Measurements from ENCODE around the gene PYGO2.

Gene PYGO2

DNA sequence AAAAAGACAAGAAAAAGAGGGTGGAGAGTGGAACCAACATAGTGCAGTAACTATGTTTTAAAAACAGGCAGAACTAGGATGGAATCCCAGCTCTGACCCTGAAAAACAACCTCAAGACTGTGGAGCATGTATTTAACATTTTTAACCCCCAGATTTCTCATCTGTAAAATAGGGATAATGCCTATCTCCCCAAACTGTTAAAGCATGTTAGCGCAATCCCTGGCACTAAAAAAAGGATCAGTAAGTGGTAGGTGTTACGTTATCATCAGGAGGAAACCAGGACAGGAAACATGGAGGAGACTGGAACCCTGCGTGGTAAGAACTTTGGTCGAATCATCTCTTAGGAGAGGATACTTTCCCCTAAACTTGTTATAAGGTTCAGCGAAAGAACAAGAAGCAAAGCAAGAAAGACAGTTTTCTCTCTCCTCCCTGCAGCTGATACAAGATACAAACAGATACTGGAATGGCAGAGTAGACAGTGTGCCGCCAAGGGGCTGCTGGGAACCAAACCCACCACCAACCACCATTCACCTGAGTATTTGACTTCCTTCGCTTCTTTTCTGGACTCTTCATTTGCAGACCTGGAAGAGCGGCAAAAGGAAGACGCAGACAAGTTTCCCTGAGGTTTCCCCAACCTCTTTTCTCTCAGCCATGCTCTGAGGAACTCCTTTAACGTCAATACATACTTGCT is 991 bp downstream of the PYGO2 start:
- no peak for DNase-seq (ENCODE audit: low read depth)

DNA sequence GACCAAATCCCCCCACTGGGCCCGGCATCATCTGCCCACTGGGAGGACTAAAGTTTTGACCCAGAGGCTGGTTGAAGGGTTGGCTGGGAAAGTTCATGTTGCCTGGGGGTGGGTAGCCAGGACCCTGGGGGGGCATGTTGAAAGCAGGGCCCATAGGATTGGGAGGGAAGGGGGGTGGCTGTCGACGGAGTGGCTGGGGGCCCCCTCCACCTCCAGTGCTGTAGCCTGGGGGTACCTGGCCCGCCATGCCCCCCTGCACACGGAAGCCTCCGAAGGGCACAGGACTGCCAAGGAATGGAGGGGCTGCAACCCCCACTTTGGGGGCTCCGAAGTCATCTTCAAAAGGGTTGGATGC is 2.2 kb downstream of the PYGO2 start:
- no peak for DNase-seq (ENCODE audit: low read depth)

DNA sequence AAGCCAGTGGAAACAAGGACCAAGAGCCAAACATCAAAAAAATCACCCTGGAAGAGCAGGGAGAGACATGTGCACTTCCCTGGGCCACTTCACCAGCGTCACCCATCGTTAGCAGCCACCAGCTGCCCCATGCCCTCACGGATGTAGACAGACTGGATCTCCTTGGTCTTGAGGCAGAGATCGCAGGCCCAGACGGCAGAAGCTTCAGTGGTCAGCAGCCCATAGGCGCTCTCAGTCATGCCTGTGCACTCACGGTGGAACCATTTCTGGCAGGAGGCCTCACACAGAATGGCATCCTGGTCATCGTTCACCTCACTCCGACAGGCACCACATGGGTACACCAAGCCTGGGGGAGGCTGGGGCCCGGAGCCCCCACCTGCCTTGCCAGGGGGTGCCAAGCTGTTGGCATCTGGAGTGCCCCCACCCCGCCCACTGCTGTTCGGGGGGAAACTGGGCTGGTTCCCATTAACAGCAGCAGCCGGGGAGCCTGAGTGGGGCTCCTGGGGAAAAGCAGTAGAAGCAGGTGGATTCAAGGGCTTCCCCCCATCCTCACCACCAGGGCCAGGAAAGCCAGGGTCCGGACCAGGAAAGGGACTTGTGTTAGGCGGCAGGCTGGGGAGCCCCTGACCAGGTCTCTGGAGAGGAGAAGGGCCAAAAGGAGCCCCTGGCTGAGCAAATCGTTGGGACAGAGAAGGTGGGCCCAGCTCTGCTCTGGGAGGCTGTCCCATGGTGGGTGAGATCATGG is 2.7 kb downstream of the PYGO2 start:
- no peak for DNase-seq (ENCODE audit: low read depth)

DNA sequence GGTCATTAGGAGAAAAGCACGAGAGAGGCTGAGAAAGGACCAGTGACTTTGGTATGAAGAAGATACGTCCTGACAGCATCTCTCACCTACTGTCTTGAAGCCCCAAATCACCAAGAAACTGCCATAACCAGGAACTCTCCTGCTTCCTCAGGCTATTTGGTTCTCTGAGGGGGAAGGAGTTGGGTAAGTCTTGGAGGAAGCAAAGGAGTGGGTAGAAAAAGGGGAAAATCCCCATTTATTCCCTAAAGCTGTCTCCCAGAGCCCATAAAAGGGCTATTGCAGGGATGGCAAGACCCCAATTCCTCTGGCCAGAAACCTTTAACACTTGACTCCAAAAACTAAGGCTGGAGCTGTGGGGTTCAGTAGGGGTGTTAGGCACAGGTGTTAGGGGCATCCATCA is 3.5 kb downstream of the PYGO2 start:
- no peak for DNase-seq (ENCODE audit: low read depth)

DNA sequence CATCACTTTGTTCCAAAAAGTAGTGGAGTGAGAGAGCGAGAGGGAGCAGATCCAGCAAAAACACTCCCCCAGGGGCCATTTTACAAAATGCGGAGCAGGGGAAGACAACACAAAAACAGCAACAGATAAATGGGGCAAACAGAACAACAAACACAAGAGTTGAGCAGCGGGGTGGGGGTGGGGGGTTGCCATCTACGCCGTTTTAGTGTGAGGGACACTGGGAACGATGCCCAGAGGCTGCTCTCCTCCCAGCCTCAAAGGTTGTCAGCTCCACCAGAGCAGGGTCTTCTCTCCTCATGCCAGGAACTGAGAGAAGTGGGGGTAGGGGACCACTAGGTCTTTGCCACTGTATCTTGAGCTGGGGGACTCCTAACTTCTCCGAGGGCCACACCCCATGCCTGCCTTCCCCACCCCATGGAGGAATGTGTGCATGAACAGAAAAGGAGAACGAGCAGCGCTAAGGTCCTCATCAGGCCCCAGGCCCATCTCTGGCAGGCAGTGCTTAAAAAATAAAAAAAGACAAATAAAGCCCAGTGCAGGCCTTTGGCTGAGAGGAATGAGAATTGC is 4.4 kb downstream of the PYGO2 start:
- no peak for DNase-seq (ENCODE audit: low read depth)

DNA sequence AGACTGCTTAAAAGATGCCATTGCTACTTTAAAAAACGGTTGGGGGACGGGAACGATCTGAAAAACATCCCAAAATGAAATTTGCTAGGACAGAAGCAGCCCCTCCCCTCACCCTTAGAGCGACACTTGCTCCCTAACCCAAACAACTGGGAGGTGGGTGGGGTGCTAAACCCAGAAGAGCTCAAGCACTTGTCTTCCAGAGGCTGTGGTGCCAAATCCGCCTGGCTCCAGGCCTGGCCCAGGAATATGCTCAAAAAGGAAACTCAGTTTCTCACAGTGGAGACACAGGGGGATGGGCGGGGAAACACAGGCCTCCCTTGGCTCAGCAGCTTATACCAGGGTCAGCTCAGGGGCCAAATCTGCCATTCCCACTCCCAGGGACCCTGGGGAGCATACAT is 5.0 kb downstream of the PYGO2 start:
- no peak for DNase-seq (ENCODE audit: low read depth)

DNA sequence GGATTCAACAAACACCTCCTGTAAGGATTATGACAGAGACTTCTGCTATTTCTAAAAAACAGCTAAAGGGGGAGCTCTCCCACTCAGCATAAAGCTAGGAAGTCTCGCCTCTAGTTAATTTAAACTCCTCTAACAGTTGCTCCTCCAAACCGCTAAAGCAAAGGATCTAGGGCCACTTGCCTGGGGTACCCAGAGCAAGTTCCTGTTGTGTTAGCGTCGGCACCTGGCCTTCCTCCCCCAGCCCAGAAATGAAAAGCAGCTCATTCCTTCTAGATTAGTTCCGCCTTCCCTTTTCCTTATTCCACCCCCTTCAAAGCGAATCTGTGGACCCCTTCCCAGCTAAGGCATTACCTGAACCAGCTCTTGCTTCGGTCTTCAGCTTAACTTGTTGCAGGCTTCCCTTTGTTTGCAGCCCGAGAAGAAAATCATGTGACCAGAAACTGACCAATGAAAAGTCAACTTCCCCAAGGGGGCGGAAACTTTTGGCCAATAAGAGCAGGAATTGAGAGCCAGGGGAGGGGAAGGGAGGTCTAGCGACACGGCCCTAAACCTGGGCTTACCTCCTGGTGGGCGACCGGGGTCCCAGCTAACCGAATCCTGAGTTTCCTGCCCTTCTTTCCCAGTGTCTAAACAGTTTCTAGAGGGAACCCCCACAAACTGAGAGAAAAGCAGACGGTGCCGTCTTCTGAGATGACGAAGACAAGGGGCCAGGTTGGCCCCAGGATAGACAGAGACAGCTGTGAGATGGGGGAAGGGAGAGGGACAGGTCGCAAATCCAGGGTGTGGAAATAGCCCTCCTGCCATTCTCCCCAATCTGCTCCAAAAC is 5.7 kb downstream of the PYGO2 start, which contains the start of gene PBXIP1:
TSS of gene PBXIP1 (minus strand) at position 382 of the 826 bp plus-strand sequence. CDS start 2,378 bp downstream, outside the sequence.
- DNase-seq (ENCODE audit: low read depth), result no peak

DNA sequence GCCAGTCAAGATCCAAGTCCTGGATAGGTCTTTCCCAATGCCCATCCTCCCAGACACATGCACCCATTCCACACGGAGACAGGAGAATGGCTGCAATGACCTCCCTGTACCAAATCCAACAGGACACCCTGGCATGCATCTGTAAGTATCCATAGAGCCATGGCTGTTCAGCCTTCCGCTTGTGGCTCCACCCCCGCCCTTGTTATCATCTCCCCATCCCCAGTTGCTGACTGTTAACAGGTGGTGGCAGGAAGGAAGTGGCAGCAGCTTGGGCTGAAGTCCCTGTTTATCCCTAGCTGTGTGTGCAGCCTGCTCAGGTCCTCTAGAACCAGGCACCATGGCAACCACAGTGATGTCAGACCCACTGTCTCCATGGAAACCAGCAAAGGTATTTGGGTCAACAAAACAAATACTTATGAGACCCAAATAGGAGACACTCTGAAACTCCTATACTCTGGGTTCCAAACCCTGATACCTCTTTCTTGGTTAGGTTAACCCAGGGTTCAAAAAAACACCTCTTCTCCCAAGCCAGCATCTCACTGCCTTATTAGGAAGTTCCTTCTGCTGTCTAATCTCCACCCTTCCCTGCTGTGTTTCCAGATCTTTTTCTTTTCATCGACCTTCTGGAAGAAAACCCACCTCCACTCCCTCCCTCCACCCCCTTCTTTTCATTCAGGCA is 6.4 kb downstream of the PYGO2 start:
- no peak for DNase-seq (ENCODE audit: low read depth)

DNA sequence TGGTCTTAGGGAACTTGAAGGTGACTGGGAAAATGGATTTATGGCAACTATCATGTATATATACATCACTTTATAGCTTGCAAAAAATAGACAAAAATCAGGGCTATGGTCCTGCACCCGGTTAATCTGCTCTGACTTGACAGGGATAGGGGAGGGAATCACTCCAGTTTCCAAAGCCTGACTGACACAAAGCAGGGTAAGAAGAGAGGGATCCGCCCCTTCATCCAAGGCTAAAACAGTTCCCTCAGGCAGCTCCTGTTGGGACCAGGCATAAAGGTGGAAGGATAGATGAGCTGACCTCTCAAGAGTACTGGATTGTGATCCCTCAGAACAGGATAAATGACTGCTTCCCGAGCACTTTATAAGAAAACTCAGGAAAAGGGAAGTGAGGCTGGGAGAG is 7.0 kb downstream of the PYGO2 start:
- DNase-seq (ENCODE audit: low read depth), result no peak

DNA sequence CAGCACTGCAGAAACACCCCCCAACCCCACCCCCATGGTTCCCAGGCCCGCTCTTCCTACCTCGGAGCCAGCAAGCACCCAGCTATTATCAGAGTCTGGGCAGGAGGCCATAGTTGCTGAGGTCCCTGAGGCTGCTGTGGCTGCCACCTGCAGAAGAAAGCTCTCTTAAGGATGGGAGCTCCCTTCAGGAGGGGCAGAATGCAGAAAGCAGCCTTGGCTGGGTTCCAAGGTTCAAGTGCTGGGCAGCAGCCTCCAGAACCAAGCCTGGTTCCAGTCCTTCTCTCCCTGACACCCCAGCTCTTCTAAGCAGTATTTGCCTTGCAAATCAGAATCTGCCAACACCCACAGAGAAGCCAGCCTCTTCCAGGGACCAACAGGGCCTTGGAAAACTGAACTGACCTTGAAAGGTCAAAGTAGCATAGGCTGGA is 8.0 kb downstream of the PYGO2 start:
- DNase-seq (ENCODE audit: low read depth), result no peak

DNA sequence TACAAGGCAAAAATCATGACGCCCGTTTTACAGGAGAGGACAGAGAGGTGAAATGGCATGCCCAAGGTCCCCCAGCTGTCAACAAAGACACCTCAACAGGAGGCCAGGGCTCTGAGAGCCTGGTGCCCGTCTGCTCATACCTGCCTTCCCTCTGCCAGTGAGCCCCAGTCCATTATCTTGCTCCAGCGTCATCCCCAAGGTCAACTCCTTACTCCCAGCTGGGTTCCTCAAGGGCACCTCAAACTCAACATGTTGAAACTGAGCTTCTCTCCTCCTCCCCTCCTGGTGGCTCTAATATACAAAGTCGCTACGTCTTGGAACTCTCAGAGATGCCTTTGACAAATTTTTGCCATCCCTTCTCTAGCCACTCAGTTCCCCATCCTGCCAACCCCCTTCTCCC is 8.9 kb downstream of the PYGO2 start:
- DNase-seq (ENCODE audit: low read depth), result no peak

DNA sequence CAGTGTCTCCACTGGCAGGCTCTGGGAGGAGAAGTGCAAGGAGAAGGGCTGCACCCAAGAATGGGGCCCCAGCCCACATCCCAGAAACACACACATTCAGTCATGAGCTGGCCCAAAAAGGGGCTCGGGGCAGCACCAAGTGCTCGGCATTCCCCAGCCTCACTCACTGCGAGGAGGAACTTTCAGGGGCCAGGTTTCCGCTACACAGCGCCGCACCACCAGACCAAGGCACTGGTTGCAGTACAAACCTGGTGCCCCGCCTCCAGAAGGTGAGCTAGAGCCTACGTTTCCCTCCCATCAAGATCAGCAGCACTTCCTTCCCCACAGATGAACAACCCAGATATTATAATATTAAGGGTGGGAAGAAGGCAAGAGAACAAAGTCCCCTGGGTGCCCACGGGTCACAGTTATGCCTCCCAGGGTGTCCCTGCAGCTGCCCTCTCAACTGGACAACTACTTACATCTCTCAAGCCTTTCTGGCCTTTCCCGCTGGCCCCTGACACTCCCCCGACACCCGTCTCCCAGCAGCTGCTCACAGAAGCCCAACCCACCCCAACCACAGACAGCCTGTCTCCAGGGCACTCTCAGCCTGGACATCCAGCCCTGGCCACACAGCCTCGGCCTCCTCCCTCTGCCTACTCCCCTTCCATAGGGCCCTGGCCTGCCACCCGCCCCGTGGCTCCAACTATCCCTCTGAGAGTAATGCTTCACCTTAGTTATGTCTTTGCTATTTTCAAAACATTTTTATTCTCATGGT is 9.5 kb downstream of the PYGO2 start:
- DNase-seq (ENCODE audit: low read depth), result no peak

DNA sequence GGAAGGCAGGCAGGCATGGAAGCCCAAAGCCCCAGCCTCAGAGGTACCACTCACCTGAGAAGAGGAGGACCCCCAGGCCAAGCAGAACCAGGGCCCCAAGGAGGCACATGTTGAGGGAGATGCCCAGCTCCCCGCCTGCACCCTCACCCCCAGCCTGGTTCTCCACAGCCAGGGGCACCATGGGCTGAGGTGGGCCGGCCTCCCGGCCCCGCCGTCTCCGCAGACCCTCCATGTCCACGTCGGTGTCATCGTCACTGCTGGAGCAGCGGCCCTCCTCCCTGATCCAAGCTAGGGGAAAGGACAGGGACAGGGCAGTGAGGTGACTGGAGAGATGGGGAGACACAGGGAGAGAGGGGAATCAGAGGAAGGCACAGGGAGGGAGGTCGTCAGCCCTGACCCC is 13.5 kb downstream of the PYGO2 start:
- no peak for DNase-seq (ENCODE audit: low read depth)

DNA sequence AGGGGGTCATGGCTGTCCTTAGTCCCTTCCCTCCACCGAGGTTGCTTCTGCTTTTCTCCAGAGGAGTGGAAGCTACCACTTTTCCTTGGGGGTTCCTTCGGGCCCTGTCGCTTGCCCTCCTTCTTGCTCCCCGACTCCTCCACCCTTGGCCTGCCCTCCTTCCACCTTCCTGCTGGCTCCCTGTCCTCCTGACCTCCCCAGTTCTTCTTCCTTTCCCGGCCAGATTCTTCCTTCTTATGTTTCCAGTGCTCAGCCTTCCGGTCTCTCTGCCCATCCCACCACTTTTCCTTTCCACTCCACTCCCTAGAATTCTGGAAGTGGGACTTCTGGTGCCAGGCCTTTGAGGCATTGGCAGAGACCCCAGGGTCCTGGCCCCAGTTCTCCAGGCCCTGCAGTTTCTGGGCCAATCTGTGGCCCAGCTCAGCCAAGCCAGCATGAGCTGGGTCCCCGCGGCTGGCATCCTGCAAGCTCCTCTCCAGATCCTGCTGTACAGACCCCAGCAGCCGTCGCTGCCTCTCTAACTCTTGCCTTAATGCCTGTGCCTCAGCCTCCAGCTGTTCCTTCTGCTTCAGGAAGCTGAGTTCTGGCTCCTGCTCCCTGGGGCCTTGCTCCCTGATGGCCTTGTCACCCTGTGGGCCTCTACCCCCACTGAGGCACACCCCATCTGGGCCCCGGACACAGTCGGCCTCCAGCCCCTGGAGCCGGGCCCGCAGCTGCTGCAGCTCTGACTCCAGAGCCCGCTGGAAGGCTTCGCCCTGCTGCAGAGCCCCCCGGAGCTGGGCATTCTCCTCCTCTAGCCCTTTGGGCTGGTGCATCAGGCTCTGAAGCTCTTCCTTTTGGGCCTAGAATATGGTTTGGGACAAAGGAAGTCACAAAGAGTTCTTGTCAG is 15.4 kb downstream of the PYGO2 start:
- no peak for DNase-seq (ENCODE audit: low read depth)

DNA sequence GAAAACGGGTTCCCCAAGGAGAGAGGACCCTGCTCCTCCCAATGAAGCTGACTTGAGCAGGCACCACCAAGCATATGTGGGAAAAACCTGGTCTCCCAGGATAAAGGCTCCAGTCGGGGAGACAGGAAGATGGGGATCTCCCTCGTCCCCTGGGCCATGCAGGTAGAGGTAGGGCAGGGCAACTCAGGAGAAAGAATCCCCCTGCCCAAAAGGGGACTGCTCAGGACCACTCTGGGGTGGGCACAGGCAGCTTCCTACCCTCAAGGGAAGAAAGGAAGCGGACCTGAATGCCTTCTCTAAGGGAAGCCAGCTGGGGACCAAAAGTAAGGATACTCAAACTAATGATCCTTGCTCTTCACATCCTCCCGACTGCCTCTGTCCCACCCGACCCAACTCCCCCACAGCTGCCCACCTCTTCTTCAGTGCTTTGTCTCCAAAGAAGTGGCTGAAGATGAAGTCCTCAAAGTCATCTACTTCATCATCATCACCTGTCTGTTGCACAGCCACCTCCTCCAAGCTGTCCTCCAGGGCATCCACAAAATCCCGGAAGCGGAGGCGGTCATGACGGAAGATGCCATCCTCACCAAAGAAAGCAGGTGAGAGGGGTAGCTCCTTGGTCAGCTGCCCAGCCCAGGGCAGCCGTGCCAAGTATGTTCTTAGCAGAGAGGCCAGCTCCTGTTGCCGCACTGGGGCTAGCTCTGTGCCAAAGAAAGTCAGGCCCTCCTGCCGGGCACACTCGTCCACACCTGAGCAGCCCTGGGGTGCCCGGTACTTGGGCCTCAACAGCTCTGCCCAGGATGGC is 16.2 kb downstream of the PYGO2 start:
- DNase-seq (ENCODE audit: low read depth), result no peak

DNA sequence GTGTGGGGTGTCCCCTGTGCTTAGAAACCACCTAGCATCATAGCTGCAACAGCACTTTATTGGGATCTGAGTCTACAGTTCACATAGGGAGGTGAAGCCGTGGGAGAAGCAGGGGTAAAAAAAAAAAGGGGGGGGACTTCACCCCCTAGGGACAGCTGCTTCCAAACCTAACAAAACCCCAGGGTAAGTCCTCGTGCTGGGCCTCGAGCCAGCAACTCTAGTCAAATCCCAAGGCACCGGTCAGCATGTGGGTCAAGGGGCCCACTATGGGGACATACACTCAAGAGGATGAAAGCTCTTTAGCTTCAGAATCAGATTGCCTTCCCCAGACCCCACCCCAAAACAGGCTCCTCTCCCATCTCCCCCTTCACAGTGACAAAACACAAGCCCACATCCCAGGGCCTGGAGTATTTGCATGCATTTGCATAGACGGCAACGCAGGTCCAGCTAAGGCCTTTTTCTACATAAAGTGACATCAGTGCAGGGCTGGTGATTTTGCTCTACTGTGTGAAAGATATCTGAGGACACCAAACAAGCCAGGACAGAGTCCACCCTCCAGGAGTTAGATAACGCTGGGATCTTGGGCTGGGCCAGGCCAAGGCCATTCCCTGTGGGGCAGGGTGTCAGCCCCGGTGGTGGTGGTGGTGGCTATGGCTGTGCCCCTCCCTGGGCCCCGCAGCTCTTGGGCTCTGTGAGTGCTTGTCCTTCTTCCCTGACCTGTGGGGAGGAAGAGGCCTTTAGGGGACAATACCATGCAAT is 17.0 kb downstream of the PYGO2 start:
- DNase-seq (ENCODE audit: low read depth), result no peak

DNA sequence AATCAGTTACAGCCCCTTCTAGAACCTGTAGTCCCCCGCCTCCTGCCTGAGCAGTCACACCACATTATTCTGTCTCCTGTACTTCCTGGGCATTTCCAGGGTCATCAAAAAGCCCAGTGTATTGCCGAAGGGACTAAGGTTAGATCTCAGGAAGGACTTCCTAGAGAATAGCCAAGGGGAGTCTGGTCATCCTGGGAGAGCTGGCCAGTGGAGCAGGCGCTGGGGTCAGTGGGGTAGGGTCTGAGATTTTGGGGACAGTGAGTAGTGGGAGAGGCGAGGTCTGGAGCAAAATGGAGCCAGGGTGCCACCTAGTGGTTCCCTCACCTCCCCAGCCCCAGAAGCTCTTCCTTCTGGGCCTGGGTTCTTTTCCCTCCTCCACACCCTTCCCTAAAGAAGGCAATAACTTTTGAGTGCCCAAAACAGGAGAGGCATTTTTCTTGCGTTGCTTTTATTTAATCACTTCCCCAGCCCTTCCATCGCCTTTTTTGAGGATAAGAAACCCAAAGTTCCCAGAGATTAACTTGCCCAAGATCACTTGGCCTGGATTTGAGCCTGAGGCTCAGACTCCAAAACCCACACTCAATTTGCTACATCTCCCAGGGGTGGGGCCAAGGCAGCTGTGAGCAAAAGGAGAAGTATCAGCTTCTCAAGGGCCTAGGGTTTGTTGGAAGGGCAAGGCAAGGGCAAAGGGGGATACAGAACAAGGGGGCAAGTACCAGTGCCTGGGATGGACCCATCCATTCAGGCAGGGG is 17.8 kb downstream of the PYGO2 start:
- no peak for DNase-seq (ENCODE audit: low read depth)

Measured in CMK (cell line).